Right kidney (tissue), 1 donor: Measurements from ENCODE around the gene RASIP1.
"Not testable (repeated sequence)": the region's sequence is repeated elsewhere in the genome, so short reads cannot be mapped to it uniquely, and the experiment has no call there.

Experiments
- DNase-seq: peaks from one replicate; pipeline ENCODE4 v3.0.0-alpha.2; 2016

Gene RASIP1

DNA sequence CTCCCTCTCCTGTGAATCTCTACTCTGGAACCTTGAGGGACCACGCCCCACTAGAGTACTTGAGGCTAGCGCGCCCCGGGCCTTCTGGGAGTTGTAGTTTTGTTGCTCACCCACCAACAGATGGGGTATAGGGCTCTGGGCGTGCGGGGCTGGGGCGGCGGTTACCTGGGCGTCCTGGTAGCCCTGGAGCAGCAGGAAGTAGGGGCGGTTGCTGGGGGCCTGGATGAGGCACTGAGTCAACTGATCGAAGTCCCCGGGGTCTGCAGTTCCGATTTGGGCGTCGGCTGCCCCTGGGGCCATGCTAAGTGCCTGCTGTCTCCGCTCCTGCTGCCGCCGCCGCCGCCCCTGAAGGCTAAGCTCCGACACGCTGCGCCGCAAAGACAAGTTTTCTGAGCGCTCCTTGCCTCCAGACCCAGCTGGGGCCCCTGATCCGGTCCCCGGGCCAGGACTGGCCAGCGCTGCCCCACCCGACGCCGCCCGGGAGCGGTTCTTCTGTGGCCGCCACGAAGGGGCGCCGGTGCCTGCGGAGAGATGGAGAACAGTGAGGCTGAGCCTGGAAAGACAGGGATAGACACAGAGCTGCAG, 5.3 kb downstream of the RASIP1 start:
- peak; percentile 60 for DNase-seq

DNA sequence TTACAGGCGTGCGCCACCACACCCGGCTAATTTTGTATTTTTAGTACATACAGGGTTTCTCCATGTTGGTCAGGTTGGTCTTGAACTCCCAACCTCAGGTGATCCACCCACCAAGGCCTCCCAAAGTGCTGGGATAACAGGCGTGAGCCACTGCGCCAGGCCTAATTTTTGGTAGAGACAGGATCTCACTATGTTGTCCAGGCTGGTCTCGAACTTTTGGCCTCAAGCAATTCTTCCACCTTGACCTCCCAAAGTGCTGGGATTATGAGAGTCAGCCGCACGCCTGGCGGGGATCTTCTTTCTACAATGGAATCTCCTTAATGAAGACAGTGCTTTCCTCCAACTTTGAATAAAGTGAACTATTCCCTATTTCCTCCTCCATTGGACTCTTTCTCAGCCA, 5.8 kb downstream of the RASIP1 start:
- no peak for DNase-seq

DNA sequence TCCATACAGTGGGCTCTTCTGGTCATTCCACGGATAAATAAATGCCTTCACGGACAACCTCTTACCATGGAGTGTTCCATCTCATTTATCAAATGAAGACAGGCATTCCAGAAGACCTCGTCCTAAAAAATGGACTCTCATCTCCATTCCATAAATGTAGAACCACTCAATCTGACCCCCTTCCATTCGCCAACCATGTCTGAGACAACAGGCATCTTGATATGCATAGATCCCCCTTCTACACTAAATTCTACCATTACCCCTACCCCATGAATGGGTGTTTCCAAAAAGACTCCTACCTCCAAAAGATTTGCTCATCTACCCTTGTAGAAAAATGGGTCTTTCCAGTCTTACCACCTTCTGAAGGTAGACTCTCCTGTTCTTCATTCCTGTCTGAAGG, 9.0 kb downstream of the RASIP1 start:
- no peak for DNase-seq

DNA sequence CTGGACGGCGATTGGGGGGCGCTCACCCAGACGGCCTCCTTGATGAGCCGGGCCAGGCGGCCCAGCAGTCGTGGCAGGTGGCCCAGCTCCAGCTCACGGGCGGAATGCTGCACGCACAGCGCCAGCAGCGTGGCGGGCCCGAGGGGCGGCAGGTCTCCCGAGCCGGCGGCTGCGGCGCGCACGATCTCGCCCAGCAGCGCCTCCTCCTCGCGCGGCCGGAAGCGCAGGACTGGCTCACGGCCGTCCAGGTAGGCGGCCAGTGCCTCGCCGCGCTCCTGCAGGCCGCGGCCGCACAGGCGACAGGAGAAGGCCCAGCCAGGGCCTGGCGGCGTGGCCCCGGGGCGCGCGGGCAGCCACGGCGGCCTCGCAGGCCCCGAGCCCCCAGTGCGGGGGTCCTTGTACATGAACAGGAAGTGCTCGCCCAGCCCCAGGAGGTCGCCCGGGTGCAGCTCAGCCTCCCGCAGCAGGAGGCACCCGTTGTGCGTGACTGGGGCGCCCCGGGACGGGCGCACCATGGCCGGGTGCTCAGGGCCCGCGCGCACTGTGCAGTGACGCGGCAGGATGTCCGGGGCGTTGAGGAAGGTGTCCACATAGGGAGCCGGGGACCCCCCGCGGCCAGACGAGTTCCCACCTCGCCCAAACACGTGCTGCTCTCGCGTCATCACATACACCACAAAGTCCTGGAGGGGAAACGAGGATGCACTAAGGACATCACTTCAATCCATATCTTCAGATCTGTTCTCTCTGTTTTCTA, 11.3 kb downstream of the RASIP1 start:
- DNase-seq = peak; percentile 70

DNA sequence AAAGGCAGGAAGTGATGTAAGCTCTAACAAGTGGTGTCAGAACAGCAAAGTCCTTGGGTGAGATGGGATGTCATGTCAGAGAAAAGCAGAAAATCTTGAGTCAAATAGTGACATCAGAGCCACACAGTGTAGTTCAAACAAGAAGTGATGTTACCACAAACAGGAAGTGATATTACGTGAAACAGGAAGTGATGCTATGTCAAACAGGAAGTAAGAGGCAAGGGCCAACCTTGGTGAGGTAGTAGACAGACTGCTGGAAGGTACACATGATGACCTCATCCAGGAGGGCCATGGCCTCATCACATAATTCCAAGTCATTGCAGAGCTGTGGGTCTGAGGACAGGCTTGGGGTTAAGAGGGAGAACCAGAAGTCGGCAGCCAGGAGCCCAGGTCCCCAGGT, 13.9 kb downstream of the RASIP1 start:
- DNase-seq = no peak

DNA sequence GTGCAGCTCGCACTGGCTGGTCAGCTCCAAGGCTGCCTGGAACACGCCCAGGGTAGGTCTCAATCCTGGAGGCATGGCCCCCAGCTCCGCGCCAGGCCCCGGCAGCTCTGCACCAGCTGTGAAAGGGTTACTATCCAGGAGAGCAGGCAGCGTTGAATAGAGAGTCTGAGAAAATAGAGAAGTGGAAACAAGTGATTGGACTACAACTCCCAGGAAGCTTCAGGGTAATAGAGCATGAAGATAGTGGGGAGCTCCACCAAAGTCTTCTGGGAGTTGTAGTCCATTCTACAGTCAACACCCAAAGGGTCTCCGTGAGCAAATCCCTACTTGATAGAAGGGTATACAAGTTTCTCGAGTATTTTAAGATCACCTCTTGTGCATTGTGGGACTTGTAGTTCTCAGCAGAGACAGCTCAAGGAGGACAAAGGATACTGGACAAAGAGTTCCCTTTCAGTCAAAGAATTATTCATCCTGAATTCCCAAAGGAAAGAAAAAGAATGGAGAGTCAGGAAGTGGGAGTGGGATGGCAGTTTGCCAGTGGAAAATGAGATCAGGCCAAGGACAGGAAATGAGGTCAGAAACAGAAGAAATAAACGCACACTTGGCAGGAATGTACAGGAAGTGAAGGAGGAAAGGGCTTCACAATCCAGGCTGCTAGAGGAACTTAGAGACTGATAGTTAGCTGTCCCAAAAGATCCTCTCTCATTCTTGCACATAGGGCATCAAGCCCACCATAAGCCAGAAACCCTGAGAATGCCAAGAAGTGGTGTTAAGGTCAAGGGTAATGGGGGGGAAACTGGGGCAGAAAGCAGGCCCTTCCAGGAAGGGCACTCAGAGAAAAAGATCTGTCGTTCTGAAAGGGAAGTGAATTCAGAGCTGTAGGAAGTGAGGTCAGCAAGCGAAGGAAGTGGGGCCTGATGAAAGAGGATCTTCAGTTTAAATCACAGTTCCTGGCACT, 15.3 kb downstream of the RASIP1 start:
- DNase-seq = peak; percentile 67

DNA sequence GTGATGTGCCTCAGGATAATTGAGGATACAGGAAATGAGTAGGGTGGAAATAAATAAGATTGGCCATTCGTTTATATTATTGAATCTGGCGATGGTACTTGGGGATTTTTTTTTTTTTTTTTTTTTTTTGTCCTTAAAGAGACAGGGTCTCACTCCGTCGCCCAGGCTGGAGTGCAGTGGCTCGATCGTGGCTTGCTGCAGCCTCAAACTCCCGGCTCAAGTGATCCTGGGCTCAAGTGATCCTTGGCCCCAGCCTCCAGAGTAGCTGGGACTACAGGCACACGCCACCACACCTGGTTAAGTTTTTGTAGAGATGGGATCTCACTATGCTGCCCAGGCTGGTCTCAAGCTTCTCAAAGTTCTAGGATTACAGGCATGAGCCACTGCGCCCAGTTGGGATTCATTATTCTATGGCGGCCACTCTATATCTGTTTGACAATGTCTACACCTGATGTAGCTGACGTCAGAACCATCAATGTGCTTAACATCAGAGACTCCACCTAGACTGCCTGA, 18.2 kb downstream of the RASIP1 start:
- DNase-seq = no peak

DNA sequence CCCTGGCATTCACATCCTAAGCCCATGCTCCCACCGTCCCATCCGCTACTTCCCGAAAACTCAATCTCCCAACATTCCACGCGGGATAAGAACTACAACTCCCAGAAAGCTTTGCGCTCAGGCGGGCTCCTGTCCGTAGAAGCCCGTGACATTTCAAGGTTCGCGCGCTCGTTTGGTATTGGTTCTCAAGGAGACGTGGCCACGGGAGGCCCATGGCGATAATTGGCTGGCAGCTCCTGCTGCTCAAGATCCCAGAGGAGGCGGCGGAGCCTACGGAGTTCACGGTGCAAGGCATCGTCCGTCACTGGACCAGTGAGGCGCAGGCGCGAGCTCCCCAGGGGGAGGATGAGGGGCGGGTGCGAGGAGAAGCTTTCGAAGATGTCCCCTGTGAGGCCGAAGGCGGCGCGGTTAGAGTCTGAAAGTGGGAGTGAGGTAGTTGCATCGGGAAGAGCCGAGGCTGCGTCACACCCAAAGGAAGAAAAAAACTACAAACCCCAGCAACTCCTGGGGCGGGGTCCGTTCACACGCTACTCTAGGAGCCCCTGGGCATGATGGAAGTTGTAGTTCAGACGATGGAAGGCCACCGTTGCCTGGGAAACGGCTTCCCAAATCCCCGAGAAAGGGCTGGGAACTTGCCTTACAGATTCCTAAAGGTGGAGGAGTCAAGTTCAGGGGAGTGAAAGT, 19.7 kb downstream of the RASIP1 start:
- DNase-seq = peak; percentile 99

DNA sequence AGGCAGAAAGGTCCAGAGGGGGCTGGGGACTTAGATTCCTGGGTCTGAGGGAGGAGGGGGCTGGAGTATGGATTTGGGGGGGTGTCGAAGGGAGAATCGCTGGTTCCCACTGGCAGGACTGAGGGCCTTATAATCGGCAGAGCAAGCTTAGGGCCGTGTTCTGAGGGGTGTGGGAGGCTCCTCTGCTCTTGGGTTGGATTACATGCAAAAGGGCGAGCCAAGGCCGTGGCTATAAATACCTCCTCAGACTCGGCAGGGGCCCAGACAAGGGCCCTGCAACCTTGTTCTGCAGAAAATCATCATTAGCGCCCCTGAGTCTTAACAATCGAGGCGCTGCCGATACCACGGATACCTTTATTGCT, 20.2 kb downstream of the RASIP1 start:
- DNase-seq = no peak

DNA sequence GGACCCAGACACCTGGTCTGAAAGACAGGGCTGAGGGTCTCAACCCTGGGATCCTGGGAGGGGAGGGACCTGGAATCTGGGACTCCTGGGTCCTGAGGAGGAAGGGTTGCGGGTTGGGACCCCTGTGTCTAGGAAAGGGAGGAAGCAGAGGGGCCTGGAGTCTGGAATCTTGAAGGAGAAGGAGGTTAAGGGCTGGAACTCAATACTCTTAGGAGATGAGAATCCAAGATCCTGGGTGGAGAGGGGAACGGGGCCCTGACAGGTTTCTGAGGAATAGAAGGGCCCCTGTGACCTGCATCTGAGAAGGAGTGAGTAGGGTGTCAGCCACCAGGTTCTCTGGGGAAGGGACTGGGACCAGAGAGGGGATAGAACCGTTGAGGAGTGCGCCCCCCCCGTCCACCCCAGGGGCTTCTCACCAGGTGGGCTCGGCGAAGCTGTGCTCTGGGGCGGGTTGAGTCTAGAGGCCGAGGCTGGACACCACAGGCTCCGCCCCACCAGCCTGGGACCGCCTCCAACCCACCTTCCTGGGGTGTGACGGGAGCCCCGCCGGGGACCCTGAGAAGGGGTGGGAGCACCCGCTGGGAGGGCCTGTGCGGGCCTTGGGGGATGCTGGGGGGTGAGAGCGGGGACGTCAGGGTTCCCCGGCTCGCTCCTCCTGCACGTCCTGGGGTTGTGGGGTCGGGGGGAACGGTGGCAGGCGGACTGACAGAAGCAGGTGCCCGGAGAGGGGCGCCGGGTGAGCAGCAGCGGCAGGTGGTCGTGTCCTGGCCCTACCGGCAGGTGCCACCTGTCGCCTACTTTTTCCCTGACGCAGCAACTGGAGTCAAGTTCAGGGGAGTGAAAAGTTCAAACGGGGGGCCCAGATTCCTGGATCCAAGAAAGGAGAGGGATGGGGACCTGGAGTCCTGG, 20.9 kb downstream of the RASIP1 start, which contains the start of gene MAMSTR:
Gene MAMSTR, minus strand, starts transcription at position 463 of the 909 bp plus-strand sequence. CDS start 694 bp downstream, outside the sequence.
- peak; percentile 61 for DNase-seq

DNA sequence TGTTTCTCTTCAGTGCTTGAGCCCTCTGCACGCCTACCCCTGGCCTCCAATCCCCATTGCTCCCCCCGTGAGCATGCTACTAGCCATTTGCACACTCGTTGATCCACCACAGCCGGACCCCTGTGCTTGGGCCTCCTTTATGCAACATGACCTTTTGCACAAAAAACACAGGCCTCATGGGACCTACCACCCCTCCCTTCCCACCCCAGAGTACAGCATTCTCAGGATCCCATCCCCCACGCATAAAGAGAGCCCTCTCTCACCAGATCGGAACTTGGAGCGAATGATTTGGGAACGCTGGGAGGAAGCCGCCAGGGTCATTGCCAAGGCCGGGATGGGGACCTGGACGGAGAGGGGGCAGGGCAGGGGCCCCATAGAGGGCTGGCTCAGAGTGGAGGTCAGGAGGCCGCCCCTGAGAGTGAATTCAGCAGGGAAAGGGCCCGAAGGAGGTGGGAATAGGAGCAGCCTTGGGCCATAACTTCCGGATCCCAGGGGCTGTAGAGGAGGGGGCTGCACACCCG, 21.6 kb downstream of the RASIP1 start:
- DNase-seq = peak; percentile 51

DNA sequence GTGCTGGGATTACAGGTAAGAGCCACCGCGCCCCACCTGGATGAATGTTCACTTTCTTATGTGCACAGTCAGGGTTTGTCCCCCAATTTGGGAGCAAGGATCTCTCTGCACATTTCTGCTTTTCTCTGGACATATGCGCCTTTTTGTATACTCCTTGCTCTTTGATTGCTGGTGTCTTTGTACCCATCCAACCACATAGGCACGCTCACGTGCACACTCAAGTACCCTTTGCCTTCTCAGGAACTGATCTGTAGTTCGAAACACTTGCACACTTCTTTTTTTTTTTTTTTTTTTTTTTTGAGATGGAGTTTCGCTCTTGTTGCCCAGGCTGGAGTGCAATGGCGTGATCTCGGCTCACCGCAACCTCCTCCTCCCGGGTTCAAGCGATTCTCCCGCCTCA, 22.3 kb downstream of the RASIP1 start:
- DNase-seq = not testable (repeated sequence)

DNA sequence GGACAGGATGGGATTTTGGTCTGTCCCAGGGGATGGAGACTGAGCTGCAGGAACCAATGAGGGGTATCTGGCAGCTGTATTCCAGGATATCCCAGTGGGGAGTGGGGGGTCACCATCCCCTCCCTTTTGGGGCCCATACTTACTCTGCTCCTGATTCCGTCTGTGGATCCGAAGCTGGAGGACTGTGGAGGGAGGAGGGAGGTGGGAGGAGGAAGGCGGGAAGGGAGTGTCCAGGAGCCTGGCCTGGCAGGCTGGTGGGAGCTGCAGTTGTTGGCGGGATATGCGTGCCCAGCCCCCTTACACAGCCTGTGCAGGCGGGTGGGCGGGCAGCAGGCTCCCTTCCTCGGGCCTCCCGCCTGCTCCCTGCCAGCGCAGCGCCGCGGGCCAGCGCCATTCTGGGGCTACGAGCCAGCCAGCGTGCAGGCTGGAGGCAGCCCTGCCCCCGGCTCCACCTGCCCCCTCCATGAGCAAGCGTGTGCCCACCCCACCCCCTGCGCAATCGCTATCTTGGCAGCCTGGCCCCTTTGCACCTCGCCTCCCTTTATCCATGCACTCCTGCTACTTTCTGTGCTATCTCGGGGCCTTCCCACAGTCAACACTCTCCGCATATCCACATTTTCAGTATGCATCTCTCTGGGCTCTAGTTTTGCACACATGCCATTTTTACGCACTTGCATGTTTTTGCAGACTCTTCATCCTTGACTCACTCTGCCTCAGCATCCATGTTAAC, 23.7 kb downstream of the RASIP1 start:
- peak; percentile 77 for DNase-seq

DNA sequence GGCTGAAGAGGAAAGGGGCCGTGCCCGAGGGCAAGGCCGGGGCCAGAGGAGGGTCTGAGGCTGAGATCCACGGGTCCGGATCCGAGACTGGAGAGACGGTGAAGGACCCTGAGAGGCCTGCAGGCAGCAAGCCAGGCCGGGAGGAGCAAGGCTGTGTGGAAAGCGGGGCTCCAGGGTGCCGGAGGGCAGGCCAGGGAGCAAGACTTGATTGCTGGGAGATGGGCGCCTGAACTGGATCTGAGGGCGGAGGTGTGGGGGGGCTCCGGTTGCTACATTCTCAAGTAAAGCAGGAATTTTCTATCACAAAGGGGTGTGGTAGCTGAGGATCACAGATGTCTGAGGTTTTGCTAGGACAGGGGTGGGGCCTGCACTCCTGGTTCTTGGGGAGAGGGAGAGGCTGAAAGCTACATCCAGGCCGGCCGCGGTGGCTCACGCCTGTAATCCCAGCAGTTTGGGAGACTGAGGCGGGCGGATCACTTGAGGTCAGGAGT, 24.7 kb downstream of the RASIP1 start:
- peak; percentile 31 for DNase-seq

DNA sequence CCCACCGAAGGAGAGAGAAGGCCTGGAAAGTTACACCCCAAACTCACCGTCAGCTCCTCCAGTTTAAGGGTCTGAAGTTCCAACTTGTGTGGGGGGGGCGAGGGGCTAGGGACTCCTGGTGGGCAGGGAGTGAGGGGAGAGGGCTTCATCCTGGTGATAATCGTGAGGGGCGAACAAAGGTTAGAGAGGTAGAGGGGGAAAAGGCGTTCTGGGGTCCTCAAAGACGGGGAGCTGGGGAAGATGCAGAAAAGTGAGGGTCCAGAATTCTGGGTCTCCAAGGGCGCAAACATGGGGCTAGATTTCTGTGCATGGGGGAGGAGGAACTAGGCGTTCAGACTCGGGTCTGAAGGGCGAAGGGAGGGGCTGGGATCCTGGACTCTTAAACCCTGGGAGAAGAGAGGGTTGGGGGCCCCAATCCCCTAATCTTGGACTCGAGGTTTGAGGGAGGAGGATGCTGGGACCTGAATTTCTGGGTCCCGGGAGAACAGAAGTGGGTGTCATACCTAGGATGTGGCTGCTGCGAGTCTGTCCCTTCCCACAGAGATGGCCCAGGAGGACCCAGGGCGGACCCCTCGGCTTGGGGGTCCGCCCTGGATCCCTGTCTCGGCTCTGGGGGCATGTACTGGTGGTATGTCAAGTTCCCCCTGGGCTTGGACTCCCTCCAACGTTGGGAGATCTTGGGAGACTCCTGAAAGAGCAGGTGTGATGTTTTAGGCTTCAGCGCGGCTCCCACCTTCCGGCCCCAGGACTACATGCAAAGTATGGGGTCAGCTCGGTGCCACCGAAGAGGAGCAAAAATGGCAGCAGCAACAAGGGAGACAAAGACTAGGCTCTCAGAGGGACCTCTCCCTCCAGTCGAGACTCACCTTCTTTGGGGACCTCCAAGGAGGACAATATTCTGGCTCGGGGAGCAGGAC, 25.4 kb downstream of the RASIP1 start:
- peak; percentile 25 for DNase-seq

DNA sequence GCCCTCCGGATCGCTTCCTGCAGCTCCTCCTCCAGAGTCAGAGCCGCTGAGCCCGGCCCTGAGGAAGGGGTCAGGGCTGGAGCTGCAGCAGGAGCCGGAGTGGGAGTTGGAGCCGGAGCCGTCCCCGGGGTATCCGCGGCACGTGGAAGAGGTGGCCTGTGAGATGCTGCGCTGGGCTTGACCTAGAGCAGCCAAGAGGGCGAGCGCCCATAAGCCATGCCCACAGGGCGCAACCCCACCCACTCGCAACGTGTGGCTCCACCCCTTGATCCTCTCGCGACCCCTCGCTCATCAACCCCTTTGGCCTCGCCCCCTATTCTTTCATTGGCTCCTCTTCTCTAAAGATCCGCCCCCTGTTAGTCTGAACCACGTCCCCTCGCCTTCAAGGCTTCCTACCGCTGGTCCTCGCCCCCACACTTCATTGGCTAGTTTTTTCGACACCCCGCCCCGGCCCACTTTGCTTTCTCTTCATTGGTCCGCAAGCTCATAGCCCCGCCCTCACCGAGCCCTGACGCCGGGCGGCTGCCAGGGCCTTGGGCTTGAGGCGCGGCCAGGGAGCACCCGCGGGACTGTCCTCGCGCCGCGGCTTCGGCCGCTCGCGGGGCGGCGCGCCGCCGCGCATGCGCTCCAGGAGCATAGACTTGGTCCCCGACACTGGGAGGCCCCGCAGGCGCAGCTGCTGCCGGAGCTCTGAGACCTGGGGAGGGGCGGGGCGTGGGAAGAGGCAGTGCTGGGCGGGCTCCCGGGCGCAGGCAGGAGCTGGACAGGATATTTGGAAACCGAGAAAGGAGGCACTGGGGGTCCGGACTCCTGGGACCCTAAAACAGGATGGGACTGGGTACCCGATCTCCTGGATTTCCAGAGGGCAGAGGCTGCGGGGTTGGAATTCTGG, 26.3 kb downstream of the RASIP1 start:
- peak; percentile 94 for DNase-seq

DNA sequence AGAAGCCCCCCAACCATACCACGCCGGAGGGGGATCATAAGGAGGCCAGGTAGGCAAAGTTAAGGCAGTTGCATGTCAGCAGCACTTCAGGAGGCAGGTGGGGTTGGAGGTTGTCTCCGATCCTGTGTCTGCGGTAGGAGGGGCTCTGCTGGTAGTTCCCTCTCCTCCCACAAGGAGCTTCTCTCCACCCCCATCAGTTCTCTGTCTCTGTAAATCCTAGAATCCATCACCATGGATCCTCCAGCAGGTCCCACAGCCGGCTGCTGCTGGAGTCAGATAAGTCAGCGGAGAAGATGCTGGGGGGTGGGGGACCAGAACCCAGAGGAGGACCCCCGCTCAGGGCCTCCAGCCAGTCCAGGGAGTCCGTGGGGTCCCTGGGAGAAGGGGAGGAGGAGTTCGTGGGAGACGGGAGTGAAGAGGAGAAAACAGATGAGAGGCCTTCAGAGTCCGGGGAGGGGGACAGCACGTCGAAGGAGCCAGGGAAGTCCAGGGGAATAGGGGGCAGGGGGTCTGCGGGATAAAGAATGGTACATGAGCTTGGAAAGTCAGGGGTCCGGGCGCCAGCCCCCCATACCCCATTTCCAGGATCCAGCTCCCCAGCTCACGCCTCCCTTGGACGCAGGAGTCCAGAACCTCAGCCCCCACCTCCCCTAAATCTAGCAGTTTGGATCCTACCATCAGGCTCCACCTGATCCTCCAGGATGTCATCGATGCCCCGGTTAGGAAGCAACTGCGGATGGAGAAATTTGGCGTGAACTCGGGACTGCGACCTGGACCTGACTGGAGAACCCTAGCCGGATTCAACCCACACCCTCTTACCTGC, 27.2 kb downstream of the RASIP1 start:
- no peak for DNase-seq
